Astrocyte of the spinal cord (primary cell): ENCODE measurements around the gene THOC6.

Source experiments
- DNase-seq: peaks from one replicate; pipeline ENCODE4 v3.0.0; 2011; ENCODE audit warnings: low read depth, low spot score
- H3K4me3 ChIP-seq: 2 replicates; pipeline ENCODE4 v1.5.1; 2011; ENCODE audit warnings: low read depth, mild to moderate bottlenecking, low read length, moderate library complexity
- in situ Hi-C: cut with HindIII; loops from 2 replicates; pipeline ENCODE4 v1.10.0; 2017; ENCODE audit warnings: low sequenced_read_pairs
- TF ChIP-seq, protein P1 (sequence below): IDR thresholded peaks from 2 replicates; pipeline ENCODE4 v1.5.1; 2012; ENCODE audit warnings: low read depth, mild to moderate bottlenecking, low read length, inconsistent platforms

THOC6 gene

DNA sequence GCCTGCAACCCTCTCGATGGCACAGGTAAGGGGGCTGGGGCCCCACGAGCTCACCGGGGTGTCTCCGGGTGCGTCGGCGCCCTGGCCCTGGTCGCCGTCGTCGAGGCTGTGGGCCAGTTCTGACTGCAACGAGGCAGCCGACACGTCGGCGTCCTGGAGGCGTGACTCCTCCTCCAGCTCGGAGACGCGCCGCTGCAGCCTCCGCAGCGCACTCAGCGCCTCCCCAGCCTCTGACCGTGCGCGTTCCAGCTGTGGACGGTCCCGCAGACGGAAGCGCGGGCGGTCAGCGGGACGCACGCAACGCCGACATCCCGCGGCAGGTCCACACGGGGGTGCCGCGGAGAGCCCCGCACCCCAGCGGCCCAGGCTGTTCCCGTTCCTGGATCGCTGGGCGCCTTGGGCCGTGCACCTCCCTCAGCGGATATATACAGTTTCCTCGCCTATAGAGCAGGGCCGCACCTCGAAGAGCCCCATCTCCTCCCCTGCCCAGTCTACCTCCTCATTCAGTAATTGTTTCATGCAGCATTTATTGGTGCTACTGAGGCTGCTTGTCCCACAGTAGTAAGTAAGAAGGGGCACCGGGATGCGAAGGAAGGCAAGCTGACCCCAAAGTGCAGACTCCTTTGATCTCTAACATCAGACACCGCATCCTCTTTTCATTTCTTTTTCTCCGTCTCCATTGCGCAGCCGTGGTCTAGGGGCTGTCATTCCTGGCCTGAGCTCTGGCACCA lies 5.8 kb downstream of the THOC6 start:
- no peak for DNase-seq
- TF ChIP-seq, protein P1, sequence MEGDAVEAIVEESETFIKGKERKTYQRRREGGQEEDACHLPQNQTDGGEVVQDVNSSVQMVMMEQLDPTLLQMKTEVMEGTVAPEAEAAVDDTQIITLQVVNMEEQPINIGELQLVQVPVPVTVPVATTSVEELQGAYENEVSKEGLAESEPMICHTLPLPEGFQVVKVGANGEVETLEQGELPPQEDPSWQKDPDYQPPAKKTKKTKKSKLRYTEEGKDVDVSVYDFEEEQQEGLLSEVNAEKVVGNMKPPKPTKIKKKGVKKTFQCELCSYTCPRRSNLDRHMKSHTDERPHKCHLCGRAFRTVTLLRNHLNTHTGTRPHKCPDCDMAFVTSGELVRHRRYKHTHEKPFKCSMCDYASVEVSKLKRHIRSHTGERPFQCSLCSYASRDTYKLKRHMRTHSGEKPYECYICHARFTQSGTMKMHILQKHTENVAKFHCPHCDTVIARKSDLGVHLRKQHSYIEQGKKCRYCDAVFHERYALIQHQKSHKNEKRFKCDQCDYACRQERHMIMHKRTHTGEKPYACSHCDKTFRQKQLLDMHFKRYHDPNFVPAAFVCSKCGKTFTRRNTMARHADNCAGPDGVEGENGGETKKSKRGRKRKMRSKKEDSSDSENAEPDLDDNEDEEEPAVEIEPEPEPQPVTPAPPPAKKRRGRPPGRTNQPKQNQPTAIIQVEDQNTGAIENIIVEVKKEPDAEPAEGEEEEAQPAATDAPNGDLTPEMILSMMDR, result no peak
- H3K4me3 ChIP-seq, result no peak overlapping the region
- in situ Hi-C loops, result no loop called here

GRCh38 chr16:3030222-3031212 lies 6.7 kb downstream of the THOC6 start:
- in situ Hi-C loops, result no loop called here
- no peak for DNase-seq
- TF ChIP-seq, protein P1, result no peak
- H3K4me3 ChIP-seq, result no peak overlapping the region

- TF ChIP-seq, protein P1, result no peak
- H3K4me3 ChIP-seq, result no peak overlapping the region
- no peak for DNase-seq
- in situ Hi-C loops, result no loop called here
Observed at GRCh38 chr16:3032624-3033023, 8.8 kb downstream of the THOC6 start.

DNA sequence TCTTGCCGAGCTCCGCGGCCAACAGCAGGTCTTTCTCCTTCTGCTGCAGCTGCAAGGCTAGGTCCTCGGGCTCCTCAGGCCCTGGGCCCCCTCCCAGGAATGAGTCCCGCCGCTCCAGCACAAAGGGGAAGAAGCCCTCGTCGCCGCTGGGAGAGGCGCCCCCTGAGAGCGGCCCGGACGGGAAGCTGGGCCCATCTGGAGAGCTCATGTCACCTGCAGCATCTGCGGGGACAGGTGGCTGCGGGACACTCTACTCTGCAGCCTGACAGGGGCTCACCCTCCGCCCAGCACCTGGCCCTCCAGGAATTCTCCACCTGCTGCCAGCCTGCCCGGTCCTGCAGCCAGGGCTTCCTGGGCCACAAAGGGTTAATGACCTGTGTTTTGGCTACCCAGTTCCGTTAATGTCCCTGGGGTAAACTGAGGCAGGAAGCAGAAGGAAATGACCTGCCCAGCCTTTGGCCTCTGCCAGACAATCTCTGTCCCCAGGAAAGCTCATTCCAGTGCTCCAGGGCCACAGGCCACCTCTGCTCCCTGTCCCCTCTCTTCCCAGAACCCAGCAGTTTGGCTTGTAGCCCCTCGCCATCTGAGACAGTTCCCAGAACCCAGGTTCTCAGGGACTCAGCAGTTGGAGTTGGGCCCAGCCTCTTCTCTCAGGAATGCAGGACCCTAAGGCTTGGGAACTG lies 11.6 kb downstream of the THOC6 start:
- DNase-seq, result no peak
- in situ Hi-C loops, result no loop called here
- H3K4me3 ChIP-seq, result no peak overlapping the region
- TF ChIP-seq, protein P1, result no peak

DNA sequence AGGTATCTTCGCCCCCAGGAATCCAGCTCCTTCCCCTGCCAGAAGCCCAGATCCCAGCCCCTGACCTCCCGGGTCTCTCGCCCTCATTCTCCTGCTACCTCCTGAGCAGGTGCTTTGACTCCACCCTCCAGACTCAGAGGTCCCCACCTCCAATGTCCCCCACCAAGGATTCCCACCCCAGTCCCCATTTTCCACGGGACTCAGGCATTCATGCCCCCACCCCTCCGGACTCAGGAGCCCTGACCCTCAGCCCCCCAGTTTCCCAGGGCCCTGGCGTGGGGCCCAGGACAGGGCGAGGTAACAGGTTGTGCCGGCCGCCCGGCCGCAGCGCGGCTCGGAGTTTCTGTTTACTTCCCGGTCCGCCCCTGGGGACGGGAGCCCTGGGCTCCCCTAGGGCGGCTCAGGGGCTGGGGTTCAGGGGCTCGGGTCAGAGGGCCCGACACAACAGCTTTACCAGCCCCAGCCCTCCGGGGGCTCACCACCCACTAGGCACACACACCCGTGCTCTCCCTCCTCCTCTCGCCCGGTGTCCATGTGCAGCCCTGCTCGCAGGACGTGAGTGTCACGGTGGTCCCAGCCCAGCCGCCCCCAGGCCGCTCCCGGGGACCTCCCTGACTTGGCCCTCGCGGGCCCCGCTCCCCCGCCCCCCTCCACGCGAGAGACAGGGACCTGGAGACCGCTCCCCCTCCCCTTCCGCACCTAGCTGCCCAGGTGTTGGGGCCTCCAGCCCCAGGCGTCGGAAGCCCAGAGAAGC lies 12.3 kb downstream of the THOC6 start:
- H3K4me3 ChIP-seq, result no peak overlapping the region
- DNase-seq, result no peak
- TF ChIP-seq, protein P1, result no peak
- in situ Hi-C loops, result no loop called here
